Endothelial cell (in vitro differentiated cells): ENCODE results near the gene TCFL5. TPM values are rescaled to one million over a fixed set of nuclear protein-coding genes. Genes with fewer than 3 reads are reported as not detected.

Experiments
- DNase-seq: peaks from one replicate; pipeline ENCODE4 v3.0.0; 2021; ENCODE audit warnings: low spot score
- H3K27ac Mint-ChIP-seq: one replicate; pipeline ENCODE4 v1.8.0; 2021; ENCODE audit warnings: mixed read lengths, inconsistent platforms; ENCODE audit not compliant: unreplicated experiment
- H3K27me3 Mint-ChIP-seq: one replicate; pipeline ENCODE4 v1.8.0; 2021; ENCODE audit warnings: mild to moderate bottlenecking, moderate library complexity, mixed read lengths, inconsistent platforms; ENCODE audit not compliant: unreplicated experiment
- H3K36me3 Mint-ChIP-seq: one replicate; pipeline ENCODE4 v1.8.0; 2021; ENCODE audit warnings: mild to moderate bottlenecking, low read depth, mixed read lengths, inconsistent platforms; ENCODE audit not compliant: unreplicated experiment
- H3K4me1 Mint-ChIP-seq: one replicate; pipeline ENCODE4 v1.8.0; 2021; ENCODE audit warnings: mild to moderate bottlenecking, mixed read lengths, inconsistent platforms; ENCODE audit not compliant: unreplicated experiment
- H3K4me3 Mint-ChIP-seq: one replicate; pipeline ENCODE4 v1.8.0; 2021; ENCODE audit warnings: mild to moderate bottlenecking, mixed read lengths, inconsistent platforms; ENCODE audit not compliant: unreplicated experiment
- H3K9me3 Mint-ChIP-seq: one replicate; pipeline ENCODE4 v1.8.0; 2021; ENCODE audit warnings: mixed read lengths, inconsistent platforms; ENCODE audit not compliant: unreplicated experiment
- total RNA-seq: library from RNA; stranded (reverse); fragmentation: NEBNext Ultra II Directional; extraction: Animal tissue kit (Norgen Biotek cat#: 25700); gene quantifications from one replicate; pipeline ENCODE4 v1.2.1, GENCODE V29; 2021; ENCODE audit not compliant: unreplicated experiment
- TF ChIP-seq, protein P1 (sequence below): fragments of 200-600 bp; sonication (generic); IDR thresholded peaks from one replicate; pipeline ENCODE4 v1.5.0; 2021; ENCODE audit warnings: antibody characterized with exemption; ENCODE audit not compliant: unreplicated experiment

TCFL5 gene
- total RNA-seq, 1 donor from 2014 or later, result 30.9 TPM

- H3K36me3 Mint-ChIP-seq, result peaks cover 11% of the 10 kb centered on the region
- DNase-seq, result peak; percentile 64
- peaks cover 2% of the 10 kb centered on the region for H3K4me1 Mint-ChIP-seq
- peaks cover 4% of the 10 kb centered on the region for H3K27me3 Mint-ChIP-seq
- TF ChIP-seq, protein P1, sequence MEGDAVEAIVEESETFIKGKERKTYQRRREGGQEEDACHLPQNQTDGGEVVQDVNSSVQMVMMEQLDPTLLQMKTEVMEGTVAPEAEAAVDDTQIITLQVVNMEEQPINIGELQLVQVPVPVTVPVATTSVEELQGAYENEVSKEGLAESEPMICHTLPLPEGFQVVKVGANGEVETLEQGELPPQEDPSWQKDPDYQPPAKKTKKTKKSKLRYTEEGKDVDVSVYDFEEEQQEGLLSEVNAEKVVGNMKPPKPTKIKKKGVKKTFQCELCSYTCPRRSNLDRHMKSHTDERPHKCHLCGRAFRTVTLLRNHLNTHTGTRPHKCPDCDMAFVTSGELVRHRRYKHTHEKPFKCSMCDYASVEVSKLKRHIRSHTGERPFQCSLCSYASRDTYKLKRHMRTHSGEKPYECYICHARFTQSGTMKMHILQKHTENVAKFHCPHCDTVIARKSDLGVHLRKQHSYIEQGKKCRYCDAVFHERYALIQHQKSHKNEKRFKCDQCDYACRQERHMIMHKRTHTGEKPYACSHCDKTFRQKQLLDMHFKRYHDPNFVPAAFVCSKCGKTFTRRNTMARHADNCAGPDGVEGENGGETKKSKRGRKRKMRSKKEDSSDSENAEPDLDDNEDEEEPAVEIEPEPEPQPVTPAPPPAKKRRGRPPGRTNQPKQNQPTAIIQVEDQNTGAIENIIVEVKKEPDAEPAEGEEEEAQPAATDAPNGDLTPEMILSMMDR, result no peak
- H3K9me3 Mint-ChIP-seq, result no peaks in the 10 kb centered on the region
- no peak overlapping the region for H3K27ac Mint-ChIP-seq
- peak overlapping the region; percentile 86 for H3K4me3 Mint-ChIP-seq
These were observed 66.4 kb downstream of the TCFL5 start for GRCh38 chr20:62795023-62795761.

DNA sequence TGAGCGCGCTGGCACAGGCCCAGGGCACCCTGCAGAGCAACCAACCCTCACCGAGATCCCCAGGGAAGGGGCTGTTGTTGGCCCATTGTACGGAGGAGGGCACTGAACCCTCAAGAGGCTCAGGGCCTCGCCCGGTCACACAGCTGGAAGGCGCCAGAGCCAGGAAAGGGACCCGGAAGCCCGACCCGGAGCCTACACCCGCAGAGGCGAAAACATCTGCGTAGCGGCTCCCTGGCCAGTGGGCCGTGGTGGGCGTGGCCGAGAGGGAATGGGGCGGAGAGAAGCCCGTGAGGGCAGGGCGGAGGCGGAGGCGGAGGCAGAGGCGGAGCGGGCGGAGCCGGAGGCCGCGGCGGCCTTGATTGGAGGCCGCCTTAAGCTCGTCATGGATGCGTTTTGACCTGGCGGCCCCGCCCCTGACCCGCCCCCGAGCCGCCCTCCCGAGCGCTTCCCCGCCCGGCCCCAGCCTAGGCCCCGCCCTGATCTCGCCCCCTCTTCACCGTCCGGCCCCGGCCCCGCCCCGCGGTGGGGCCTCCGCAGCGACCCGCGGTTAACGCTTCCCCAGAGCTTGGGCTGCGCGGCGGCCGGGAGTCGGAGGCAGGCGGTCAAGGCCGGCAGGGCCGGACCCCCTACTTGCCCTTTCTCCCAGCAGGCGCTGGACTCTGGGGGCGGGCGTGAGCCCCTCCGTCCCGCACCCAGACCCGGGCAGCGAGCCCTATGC is 67.5 kb downstream of the TCFL5 start:
- Mint-ChIP-seq H3K27ac (no peak overlapping the region), H3K4me1 (peaks cover 2% of the 10 kb centered on the region), H3K9me3 (no peaks in the 10 kb centered on the region), H3K27me3 (peaks cover 4% of the 10 kb centered on the region), H3K36me3 (peaks cover 7% of the 10 kb centered on the region), H3K4me3 (peak overlapping the region; percentile 79)
- DNase-seq, result peak; percentile 95
- TF ChIP-seq, protein P1, result no peak

DNA sequence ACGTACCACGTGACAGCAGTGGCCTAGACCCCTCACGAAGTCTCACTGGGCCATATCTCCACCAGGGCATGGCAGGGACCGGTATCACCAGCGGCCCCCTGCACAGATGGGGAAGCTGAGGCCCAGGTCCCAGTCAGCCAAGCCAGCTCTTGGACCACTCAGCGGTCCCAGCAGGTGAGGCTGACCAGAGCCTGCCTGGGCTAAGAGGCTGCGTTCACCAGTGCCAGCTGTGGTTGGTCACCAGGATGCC is 67.9 kb downstream of the TCFL5 start:
- no peak overlapping the region for H3K27ac Mint-ChIP-seq
- TF ChIP-seq, protein P1, result no peak
- no peaks in the 10 kb centered on the region for H3K9me3 Mint-ChIP-seq
- no peak overlapping the region for H3K4me3 Mint-ChIP-seq
- peaks cover 4% of the 10 kb centered on the region for H3K27me3 Mint-ChIP-seq
- peaks cover 2% of the 10 kb centered on the region for H3K4me1 Mint-ChIP-seq
- DNase-seq, result no peak
- peaks cover 5% of the 10 kb centered on the region for H3K36me3 Mint-ChIP-seq

GRCh38 chr20:62792940-62793756 is 68.5 kb downstream of the TCFL5 start:
- H3K27me3 Mint-ChIP-seq, result peaks cover 4% of the 10 kb centered on the region
- peaks cover under 1% of the 10 kb centered on the region for H3K36me3 Mint-ChIP-seq
- TF ChIP-seq, protein P1, result no peak
- H3K4me3 Mint-ChIP-seq, result no peak overlapping the region
- H3K9me3 Mint-ChIP-seq, result no peaks in the 10 kb centered on the region
- peaks cover 2% of the 10 kb centered on the region for H3K4me1 Mint-ChIP-seq
- H3K27ac Mint-ChIP-seq, result no peak overlapping the region
- DNase-seq, result no peak
